HG03064 (cell line): ENCODE measurements around the gene GPR108.

Source experiments
- ATAC-seq: cut with Tn5 transposase; IDR thresholded peaks from one replicate; pipeline ENCODE4 v1.9.1; 2021; ENCODE audit warnings: low read depth; ENCODE audit not compliant: unreplicated experiment

Gene GPR108

DNA sequence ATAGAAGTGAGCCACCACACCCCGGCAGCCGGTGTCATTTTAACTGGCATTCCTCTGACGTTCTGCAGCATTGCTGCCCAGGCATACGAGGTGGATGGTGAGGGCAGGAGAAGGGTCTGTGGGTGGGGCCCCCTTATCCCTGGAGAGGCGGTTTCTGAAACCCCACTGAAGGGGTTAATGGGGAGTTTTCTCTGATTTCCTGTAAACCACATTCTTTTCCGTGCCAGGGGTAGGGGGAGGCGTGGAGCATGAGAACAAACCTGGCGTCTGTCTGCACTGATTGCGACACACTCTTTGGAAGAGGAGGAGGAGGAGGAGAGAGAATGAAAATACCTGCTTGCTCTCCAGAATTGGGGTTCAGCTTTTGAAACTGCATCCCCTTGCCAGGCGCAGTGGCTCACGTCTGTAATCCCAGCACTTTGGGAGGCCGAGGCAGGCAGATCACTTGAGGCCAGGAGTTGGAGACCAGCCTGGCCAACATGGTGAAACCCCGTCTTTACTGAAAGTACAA, 14.2 kb downstream of the GPR108 start:
- ATAC-seq, result no peak

DNA sequence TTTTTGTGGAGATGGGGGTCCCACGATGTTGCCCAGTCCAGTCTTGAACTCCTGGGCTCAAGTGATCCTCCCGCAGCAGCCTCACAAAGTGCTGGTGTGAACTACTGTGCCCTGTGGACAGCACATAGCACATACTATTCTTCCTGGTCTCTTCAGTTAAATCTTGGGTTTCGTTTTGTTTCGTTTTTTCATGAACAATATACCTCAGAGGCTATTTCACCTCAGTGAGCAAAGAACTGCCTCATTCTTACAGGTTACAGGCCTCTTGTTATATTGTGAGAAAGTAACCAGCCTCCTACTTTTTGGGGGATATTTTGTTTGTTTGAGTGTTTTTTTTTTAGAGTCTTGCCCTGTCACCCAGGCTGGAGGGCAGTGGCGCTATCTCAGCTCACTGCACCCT, 15.6 kb downstream of the GPR108 start:
- no peak for ATAC-seq

DNA sequence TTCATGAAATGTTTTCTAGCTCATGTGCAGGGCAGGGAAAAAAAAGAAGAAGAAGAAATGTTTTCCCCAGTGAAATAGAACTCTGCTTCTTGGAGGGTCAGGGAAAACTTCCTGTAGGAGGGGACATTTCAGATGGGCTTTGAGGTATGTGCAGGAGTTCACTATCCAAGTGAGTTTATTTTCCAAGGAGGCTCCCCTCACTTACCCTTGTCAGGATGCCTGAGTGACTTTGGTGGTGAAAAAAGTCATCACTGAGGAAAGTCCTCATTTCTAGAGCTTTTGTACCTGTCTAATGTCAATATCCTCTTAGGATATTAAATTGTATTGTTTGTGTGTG, 16.3 kb downstream of the GPR108 start:
- ATAC-seq, result no peak

DNA sequence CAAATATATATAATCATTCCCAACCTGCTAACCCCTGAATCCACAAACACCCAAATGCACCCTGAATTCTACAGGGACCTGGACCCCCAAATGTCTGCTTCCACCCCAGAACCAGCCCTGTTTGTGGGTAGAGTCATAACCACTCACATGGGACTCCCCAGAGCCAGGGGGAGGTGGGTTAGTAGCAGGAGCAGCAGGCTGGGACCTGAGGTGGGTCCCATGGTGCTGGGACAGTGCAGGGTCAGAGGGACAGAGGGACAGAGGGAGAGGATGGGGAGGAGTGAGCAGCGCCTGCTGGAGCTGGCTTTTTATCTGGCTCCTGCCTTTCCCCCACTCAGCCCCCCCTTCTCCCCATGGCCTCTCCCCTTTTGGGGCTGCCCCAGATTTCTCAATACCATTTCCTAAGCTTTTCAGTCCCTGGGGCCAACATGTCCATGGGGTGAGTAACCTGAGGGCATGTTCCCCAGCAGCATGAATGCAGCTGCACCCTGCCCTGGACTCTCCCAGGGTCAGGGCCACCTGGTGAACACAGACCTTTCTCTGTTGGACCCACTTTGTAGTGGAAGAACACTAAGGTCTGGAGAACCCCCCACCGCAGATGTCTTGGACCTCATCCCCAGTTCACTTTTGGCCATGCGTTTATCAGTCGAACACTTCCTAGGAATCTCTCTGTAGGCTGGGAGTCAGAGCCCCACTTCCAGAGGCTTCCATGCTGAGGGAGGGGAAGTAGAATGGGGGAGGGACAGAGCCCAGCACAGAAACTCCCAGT, 16.8 kb downstream of the GPR108 start, which contains the start of gene C3:
C3 (minus strand) TSS at position 282 of the 769 bp plus-strand sequence; CDS start at position 221, 61 bp downstream.
- ATAC-seq, result no peak

DNA sequence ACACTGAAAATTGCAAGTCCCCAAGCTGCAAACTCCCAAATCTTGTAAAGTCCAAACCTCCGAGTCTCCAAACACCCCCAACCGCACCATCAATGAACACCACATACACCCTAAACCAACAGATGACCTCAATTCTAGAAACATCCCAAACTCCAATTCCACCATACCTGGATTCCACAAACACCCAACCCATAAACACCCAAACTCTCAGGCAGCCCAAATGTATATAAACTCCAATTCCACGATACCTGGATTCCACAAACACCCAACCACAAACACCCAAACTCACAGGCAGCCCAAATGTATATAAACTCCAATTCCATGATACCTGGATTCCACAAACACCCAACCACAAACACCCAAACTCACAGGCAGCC, 17.4 kb downstream of the GPR108 start:
- ATAC-seq, result no peak

DNA sequence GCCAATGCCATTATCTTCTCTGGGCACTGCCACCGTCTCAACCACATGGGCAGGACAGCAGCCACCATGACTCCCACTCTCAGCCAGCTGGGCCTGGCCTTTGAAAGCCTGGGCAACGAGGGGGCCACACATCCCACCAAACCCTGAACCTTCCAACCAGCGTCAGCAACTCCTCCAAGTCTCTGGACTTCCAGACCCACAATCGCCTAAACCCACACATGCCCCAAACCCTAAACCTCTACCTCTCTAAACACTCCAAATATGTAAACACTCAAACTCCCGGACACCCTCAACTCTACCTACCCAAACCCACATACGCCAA, 17.9 kb downstream of the GPR108 start:
- ATAC-seq, result no peak

DNA sequence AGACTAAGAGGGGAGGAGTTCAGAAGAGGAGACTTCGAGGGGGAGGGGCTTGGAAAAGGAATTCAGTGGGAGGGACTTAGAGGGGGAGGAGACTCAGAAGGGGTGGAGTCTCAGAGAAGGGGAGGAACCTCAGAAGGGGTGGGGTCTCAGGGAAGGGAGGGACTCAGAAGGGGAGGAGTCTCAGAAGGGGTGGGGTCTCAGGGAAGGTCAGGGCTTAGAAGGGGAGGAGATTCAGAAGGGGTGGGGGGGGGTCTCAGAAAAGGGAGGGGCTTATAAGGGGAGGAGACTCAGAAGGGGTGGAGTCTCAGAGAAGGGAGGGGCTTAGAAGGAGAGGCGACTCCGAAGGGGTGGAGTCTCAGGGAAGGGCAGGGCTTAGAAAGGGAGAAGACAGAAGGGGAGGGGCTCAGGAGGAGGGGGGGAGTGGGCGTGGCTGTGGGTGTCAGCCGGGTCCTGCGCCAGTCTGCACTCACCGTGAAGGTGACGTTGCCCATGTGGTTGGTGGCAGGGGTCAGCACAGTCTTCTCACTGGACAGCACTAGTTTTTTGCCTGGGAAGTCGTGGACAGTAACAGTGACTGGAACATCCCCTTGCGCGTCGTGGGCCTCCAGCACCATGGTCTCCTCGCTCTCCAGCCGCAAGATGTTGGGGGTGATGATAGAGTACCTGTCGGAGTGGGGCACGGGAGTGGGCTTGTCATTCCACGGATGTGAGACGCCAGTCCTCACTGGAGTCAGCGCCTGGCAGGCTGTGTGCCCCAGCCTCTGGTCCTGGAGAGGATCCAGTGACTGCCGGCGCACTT, 18.4 kb downstream of the GPR108 start:
- ATAC-seq, result no peak

DNA sequence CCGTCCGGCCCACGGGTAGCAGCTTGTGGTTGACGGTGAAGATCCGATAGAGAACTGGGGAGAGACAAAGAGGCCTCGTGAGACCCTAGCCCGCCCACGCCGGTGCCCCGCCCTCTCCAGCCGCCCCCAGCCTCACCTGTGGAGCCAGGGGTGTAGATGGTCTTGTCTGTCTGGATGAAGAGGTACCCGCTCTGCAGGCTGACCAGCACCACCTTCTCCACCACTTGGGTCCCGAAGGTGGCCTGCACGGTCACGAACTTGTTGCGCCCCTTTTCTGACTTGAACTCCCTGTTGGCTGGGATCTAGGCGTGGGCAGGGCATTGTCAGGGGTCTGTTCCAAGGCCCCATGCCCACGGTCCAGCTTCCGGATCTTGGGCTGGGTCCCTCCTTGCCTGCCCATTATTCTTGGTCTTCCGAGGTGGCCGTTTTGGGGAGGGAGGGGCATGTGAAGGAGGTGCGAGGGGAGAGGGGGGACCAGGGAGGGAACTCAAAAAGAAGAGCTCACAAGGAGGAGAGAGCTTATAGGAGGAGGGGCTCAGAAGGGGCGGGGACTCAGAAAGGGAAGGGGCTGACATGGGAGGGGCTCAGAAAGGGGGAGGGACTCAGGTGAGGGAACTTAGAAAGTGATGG, 19.2 kb downstream of the GPR108 start:
- no peak for ATAC-seq

DNA sequence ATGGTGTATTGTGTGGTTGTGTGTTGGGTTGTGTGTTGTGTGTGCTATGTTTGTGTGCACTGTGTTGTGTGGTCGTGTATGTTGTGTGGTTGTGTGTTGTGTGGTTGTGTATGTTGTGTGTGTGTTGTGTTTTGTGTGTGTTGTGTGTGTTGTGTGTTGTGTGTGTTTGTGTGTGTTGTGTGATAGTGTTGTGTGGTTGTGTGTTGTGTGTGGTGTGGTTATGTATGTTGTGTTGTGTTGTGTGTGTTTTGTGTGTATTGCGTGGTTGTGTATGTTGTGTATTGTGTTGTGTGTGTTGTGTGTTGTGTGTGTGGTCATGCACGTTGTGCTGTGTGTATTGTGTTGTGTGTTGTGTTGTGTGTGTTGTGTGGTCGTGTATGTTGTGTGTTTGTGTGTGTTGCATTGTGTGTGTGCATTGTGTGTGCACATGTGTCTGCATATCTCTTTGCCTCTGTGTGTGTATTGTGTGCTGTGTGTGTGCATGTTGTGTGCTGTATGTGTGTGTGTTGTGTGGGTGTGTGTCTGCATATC, 19.9 kb downstream of the GPR108 start:
- no peak for ATAC-seq

DNA sequence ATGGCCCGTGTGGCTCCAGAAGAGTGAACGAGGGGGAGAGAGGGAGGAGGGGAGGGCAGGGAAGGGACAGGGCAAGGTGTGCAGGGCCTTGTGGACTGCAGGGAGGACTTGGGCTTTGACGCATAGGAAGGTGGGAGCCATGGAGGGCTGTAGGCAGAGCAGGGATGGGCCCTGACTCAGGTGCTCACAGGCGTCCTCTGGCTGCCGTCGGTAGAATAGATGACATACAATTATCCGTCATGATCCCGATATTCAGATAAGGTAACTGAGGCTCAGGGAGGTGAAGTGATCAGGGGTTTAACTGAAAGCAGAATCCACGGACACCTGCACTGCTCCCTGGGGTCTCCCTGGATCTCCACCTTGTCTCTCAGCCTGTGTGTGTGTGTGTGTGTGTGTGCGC, 20.3 kb downstream of the GPR108 start:
- ATAC-seq, result no peak

DNA sequence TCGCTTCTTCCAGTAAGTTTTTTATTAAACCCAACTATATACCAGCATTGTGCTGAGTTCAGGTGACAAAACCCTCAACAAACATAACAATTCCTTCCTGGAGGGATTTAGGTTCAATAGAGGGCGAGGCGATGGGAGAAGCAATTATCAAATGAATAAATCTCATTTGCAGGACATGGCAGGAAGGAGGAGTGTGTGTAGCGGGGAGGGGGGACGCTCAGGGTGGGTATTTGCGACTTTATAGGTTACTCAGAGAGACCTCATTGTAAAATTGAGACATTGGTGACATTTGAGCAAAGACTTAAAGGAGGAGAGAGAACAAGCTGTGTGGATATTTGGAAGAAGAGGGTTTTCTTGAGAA, 20.8 kb downstream of the GPR108 start:
- no peak for ATAC-seq

DNA sequence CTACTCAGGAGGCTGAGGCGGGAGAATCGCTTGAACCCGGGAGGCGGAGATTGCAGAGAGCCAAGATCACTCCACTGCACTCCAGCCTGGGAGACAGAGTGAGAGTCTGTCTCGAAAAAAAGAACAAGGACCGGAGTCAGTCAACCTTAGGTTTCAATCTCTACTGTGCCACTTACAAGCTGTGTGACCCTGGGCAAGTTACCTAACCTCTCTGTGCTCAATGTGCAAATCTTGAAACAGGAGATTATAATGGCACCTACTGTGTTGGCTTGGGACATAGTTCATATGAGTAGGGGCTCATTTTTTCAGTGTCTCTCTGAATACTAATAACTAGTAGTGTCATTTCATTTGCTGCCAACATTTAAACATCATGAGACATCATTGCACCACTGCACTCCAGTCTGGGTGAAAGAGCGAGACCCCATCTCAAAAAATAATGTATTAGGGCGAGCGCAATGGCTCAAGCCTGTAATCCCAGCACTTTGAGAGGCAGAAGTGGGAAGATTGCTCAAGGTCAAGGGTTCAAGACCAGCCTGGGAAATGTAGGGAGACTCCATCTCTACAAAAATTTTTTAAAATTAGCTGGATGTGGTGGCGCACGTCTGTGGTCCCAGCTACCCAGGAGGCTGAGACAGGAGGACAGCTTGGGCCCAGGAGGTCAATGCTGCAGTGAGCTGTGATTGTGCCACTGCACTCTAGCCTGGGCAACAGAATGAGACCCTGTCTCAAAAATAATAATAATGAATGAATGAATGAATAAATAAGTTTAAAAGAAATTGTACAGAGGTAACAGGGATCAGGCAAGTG, 22.4 kb downstream of the GPR108 start:
- ATAC-seq, result no peak

DNA sequence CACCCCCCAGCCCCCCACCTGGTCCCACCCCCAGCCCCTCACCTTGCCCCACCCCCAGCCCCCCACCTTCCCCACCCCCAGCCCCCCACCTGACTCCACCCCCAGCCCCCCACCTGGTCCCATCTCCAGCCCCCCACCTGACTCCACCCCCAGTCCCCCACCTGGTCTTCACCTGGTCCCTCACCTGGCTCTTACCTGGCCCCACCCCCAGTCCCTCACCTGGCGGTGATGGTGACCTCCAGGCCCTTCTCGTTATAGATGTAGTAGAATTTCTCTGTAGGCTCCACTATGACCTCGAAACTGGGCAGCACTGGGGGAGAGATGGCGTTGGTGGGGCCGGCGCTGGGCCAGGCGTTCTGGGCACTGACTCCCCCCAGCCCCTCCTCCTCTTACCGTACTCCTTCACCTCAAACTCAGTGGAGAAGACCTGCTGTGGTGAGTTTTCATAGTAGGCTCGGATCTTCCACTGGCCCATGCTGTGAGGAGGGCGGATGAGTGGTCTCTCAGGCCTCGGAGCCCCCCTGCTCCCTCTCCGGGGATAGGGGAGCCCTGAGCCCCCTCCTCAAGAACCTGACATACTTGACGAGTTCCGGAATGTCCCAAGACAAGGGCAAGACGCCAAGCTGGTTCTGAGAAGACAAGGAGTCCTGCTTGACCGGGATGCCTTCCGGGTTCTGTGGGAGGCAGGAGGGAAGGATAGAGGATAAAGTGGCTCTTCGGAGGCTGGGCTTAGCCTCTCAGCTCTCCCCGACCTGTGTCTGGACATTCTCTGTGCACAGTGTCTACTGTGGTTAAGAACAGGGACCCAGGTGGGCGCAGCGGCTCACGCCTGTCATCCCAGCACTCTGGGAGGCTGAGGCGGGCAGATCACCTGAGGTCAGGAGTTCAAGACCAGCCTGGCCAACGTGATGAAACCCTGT, 23.3 kb downstream of the GPR108 start:
- ATAC-seq, result no peak

DNA sequence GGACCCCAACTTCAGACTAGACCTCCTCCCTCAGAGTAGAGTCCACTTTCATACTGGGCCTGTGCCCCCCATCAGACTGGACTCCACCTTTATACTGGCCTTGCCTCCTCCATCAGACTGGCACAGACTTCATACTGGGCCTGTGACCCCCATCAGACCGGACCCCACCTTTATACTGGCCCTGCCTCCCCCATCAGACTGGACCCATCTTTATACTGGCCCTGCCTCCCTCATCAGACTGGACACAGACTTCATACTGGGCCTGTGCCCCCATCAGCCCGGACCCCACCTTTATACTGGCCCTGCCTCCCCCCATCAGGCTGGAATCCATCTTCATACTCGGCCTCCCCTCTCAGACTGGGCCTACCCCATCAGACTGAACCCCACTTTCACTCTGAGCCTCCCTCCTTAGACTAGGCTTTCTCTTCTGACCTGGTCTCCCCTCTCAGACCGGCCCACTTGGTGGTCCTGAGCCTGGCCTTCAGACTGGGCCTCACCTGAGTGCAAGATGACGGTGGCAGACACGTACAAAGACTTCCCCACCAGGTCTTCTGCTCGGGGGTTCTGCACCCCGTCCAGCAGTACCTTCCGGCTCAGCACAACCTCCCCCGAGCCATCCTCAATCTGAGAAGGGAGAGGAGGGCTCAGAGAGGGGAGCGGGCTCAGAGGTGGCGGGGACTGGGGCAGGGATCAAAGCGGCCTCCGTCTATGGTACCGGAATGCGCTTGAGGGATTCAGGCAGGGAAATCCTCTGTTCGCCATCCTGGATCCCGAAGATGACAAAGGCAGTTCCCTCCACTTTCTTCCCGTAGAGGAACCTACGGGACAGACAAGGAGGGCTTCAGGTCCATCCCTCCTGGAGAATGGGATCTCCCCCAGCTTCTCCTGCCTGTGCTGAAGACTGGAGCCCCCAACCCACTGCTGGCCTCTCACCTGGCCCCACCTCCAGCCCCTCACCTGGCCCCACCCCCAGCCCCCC, 24.4 kb downstream of the GPR108 start:
- no peak for ATAC-seq

DNA sequence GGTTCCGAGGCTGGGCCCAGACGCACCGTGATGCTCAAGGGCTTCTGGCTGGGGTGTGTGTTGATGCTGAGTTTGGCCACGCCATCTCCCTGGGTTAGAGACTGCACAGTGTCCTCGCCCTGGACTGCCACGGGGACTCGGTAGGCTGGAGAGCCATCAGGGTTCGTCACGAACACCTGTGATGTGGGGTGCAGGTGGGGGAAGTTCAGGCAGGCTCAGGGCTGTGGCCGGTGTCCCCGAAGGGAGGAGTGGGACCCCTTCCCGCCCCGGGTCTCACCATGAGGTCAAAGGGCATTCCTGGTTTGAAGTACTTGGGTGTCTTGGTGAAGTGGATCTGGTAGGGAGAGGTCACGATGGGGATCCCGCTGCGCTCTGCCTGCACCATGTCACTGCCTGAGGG, 25.1 kb downstream of the GPR108 start:
- no peak for ATAC-seq

DNA sequence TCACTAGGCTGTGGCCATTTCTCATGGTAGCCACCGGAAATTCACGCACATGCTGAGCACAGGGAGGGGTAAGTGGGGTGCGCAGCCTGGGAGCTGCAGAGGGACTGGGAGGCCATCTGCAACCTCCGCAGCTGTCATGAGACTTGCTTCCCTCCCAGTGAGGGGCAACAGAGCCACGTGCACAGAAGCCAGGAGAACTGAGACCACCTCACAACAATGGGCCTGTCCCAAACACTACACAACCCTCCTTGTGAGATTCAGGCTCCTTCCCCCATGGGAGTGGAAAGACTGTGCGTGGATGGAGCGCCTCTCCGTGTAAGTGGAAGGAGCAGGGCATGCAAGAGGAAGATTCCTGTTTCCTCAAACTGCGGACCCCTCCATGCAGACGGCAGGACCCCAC, 25.8 kb downstream of the GPR108 start:
- ATAC-seq, result no peak

DNA sequence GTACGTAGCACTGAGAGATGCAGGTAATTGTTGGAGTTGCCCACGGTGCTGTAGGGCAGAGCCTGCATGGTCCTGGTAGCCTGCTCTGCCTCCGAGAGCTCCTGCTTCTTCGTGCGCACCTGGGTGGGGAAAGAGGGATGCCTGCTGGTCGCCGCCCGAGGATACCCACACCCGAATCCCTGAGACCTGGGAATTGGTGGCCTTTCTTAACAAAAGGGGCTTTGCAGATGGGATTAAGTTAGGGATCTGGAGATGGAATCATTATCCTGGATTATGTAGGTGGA, 26.4 kb downstream of the GPR108 start:
- ATAC-seq, result no peak

DNA sequence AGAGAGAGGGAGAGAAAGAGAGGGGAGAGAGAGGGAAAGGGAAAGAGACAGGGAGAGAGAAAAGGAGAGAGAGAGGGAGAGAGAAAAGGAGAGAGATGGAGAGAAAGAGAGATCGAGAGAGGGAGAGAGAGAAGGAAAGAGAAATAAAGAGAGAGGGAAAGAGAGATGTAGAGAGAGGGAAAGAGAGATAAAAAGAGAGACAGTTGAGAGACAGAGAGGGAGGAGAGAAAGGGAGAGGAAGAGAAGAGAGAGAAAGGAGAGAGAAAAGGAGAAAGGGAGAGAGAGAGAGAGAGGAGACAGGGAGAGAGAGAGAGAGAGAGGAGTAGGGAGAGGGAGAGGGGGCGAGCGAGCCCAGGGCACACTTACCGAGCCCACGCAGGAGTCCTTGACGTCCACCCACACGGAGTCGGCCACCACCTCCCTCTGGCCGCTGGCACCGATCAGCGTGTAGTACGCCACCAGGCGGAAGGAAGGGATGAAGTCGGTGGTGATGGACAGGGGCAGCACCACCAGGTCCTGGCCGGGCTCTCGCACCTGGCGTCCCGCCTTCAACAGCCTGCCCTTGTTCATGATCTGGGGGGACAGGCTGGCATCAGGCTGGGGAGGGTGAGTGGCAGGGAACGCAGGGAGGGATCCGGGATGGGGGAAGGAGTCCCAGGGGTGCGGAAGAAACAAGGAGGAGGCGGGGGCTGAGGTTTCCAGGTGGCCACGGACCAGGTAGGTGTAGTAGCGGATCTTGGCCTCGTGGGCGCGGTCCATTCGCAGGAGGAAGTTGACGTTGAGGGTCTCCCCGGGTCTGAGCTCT, 26.9 kb downstream of the GPR108 start:
- ATAC-seq, result no peak
